Heart right ventricle (tissue), 16 donors: ENCODE results near the gene NFKB1. TPM values are rescaled to one million over a fixed set of nuclear protein-coding genes. Genes with fewer than 3 reads are reported as not detected.

Source experiments
- ATAC-seq, 8 donors: fragments of 200-7000 bp; cut with Tn5 transposase; one replicate each; pipeline ENCODE4 v1.9.1; 2020; ENCODE audit warnings: mild to moderate bottlenecking in 8 of 8, moderate library complexity in 8 of 8, moderate number of reproducible peaks in 1 of 8
- DNase-seq, 2 donors: peaks; one replicate each; pipeline ENCODE4 v3.0.0-alpha.2; 2020
- H3K27ac ChIP-seq, 10 donors: fragments of 200-600 bp; sonication (generic) in 2 of 10; one replicate each; pipeline versions ENCODE4 v1.5.0 to v1.8.0; 2020 to 2022; ENCODE audit warnings: mild to moderate bottlenecking in 3 of 10
- H3K27me3 ChIP-seq, 7 donors: fragments of 200-600 bp; one replicate each; pipeline ENCODE4 v1.8.0; 2021 to 2022; ENCODE audit warnings: mild to moderate bottlenecking in 2 of 7
- H3K36me3 ChIP-seq, 9 donors: fragments of 200-600 bp; sonication (generic) in 1 of 9; one replicate each; pipeline versions ENCODE4 v1.5.0 to v1.8.0; 2020 to 2022; ENCODE audit warnings: mild to moderate bottlenecking in 2 of 9
- H3K4me1 ChIP-seq, 9 donors: fragments of 200-600 bp; sonication (generic) in 1 of 9; one replicate each; pipeline versions ENCODE4 v1.5.0 to v1.8.0; 2020 to 2022; ENCODE audit warnings: mild to moderate bottlenecking in 4 of 9
- H3K4me3 ChIP-seq, 10 donors: fragments of 200-600 bp; sonication (generic) in 2 of 10; one replicate each; pipeline versions ENCODE4 v1.5.0 to v1.8.0; 2020 to 2022; ENCODE audit warnings: mild to moderate bottlenecking in 7 of 10, moderate library complexity in 2 of 10
- H3K9me3 ChIP-seq, 11 donors: fragments of 200-600 bp in 10 of 11; sonication (generic) in 2 of 11; one replicate each; pipeline versions ENCODE4 v1.5.0 to v1.8.0; 2013 to 2022; ENCODE audit warnings: mild to moderate bottlenecking in 2 of 11, control low read depth in 1 of 11, moderate library complexity in 1 of 11
- WGBS, 2 donors: extraction: QIAGEN DNeasy Blood & Tissue Kit; methylation state at CpG; one replicate each; pipeline ENCODE4 v1.1.7; 2013; ENCODE audit warnings: inconsistent platforms in 1 of 2; 5-methylcytosine and 5-hydroxymethylcytosine counted together
- intact Hi-C, 10 donors: fragments of 100-400 bp; cut with DNase I; formaldehyde crosslinking; loops; one replicate each; pipeline versions ENCODE4 v1.11.1 to v1.14.2; 2022
- polyA plus RNA-seq, 2 donors: library from polyadenylated mRNA; stranded (reverse); fragments of 200-250 nt; gene quantifications; one replicate each; pipeline ENCODE4 v1.2.3, GENCODE V29; 2013
- total RNA-seq, 10 donors: library from RNA; stranded (reverse); fragmentation: NEBNext Ultra II Directional in 3 of 10; extraction: Animal tissue kit (Norgen Biotek cat#: 25700) in 3 of 10; gene quantifications; one replicate each; pipeline versions ENCODE4 v1.2.1 to v1.2.4, GENCODE V29; 2021 to 2023
- TF ChIP-seq, protein P1 (sequence below), 9 donors: fragments of 200-600 bp; sonication (generic) in 2 of 9; IDR thresholded peaks; one replicate each; pipeline versions ENCODE4 v1.5.0 to v1.8.0; 2021 to 2022; ENCODE audit warnings: antibody characterized with exemption in 9 of 9, mild to moderate bottlenecking in 5 of 9, moderate library complexity in 1 of 9
- donor health status: Arrhythmogenic right ventricular cardiomyopathy.
- donor health status: ischemic (EF 13 %, LVEDD 7.1; RV severe dilation, severe dysfunction).
- donor health status: healthy with polysubstance abuse.
- donor health status: DM: no; HTN: yes; CAD: no.
- donor health status: DM: no; HTN: no; CAD: no.
- donor health status: ischemic (EF 25% LVEDD 6.9; RV normal size, moderate dysfunction).
- donor health status: ischemic (EF 25% LVEDD 5.7; RV mildly dilated, moderate dysfunction).
- donor health status: healthy.
- donor health status: DM: yes; HTN: yes; CAD: no.
- donor health status: Ischemic cardiomyopathy.
- donor health status: ischemic (EF 35%, LVEDD 5.7; RV mildly dilated, moderate dysfunction).
- donor health status: nonischemic (EF 11% LVEDD 7.7; RV severe dilation, severe dysfunction).
- donor health status: DM: yes; HTN: yes; CAD: no.
- donor health status: PGD.
- donor health status: ischemic (EF 29% LVEDD 5.4; RV normal size, mild dysfunction).
- donor health status: nonischemic (EF 23%, LVEDD 6.1; RV moderate dilation, normal function).

Gene NFKB1
- total and polyA plus RNA-seq, 12 donors, result 4.5 to 30.3 (median 19.9) TPM

DNA sequence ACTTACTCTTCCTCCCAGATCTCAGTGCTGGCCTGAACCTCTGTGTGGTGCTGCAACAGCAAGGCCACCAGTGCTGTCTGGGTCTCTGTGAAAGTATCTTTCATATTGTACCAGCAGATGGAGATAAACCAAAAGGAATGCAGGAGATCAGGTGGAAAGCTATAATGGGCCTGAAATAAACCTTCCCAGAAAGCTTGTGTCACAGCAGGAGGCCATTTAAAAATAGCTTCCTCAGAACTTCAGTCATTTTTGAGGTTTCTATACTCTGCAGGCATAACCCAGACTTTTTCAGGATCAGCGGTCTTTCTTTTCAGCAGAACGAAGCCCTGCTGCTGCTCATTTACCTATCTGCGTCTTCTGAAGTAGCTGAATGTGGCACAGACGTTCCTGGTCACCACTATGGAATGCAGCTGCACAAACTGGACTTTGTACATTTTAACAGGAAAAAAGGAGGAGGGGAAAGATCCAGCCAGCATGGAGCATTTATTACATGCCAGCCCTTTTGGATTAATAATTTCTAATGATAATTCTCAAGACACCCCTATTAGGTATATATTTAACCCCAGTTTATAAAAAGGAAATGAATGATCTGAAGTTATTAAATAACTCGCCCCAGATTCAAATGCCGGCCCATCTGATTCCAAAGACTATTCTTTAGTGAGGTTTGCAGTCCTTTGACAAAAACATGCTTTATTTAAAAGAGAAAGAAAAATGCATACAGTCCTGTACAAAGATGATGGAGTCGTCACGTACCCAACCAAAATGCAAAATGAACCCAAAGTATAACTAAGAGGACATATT lies 119.7 kb downstream of the NFKB1 start:
- DNase-seq, result no peak
- TF ChIP-seq, protein P1, sequence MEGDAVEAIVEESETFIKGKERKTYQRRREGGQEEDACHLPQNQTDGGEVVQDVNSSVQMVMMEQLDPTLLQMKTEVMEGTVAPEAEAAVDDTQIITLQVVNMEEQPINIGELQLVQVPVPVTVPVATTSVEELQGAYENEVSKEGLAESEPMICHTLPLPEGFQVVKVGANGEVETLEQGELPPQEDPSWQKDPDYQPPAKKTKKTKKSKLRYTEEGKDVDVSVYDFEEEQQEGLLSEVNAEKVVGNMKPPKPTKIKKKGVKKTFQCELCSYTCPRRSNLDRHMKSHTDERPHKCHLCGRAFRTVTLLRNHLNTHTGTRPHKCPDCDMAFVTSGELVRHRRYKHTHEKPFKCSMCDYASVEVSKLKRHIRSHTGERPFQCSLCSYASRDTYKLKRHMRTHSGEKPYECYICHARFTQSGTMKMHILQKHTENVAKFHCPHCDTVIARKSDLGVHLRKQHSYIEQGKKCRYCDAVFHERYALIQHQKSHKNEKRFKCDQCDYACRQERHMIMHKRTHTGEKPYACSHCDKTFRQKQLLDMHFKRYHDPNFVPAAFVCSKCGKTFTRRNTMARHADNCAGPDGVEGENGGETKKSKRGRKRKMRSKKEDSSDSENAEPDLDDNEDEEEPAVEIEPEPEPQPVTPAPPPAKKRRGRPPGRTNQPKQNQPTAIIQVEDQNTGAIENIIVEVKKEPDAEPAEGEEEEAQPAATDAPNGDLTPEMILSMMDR (IDR thresholded peaks at IDR 0.05), result peak in 8 of 9 donors; percentile 29 to 71 (median 56)
- H3K27me3 ChIP-seq, result no peaks in the 10 kb centered on the region
- no peaks in the 10 kb centered on the region for H3K9me3 ChIP-seq
- 74 to 75% methylated on average over 8 of the region's 8 CpGs for WGBS, 2 donors
- H3K36me3 ChIP-seq, result peaks cover 0 to 17% (median 6%) of the 10 kb centered on the region in 9 donors
- ATAC-seq, result peak; percentile 74 to 94 (median 90)
- H3K27ac ChIP-seq, result peak overlapping the region in 3 of 10 donors; percentile 9 to 60 (median 13)
- peak overlapping the region in 4 of 10 donors; percentile 23 to 38 (median 27) for H3K4me3 ChIP-seq
- peaks cover 0 to 20% (median 5%) of the 10 kb centered on the region in 9 donors for H3K4me1 ChIP-seq
- intact Hi-C loops, result loop anchor here (1.0 to 10.0 kb wide), 15 partner anchors 174 to 481 kb away; partner anchors contain the start of genes BDH2 (in 6 of the 10), CISD2 (in 1 of the 10) and UBE2D3 (in 1 of the 10)

GRCh38 chr4:102623622-102624021 lies 122.5 kb downstream of the NFKB1 start:
- TF ChIP-seq, protein P1 (IDR thresholded peaks at IDR 0.05), result peak in 1 of 9 donors; percentile 28
- Histone ChIP-seq H3K36me3 (no peaks in the 10 kb centered on the region), H3K9me3 (no peaks in the 10 kb centered on the region), H3K27ac (no peak overlapping the region), H3K4me3 (no peak overlapping the region), H3K27me3 (no peaks in the 10 kb centered on the region), H3K4me1 (peaks cover 0 to 21% (median 4%) of the 10 kb centered on the region in 9 donors)
- intact Hi-C loops, result loop anchor here in 9 of 10 donors (5.0 to 10.0 kb wide), 10 partner anchors 176 to 479 kb away; partner anchors contain the start of genes BDH2 (in 5 of the 9), CISD2 (in 1 of the 9) and UBE2D3 (in 1 of the 9)
- WGBS, 2 donors, result 69% methylated on average over 5 of the region's 5 CpGs
- ATAC-seq (no peak), DNase-seq (no peak)

- no peak for ATAC-seq
- DNase-seq, result no peak
- intact Hi-C loops, result loop anchor here in 9 of 10 donors (5.0 to 10.0 kb wide), 10 partner anchors 177 to 478 kb away; partner anchors contain the start of genes BDH2 (in 5 of the 9), CISD2 (in 1 of the 9) and UBE2D3 (in 1 of the 9)
- Histone ChIP-seq H3K27me3 (no peaks in the 10 kb centered on the region), H3K4me3 (no peak overlapping the region), H3K36me3 (no peaks in the 10 kb centered on the region), H3K4me1 (peaks cover 0 to 21% (median 4%) of the 10 kb centered on the region in 9 donors), H3K27ac (no peak overlapping the region), H3K9me3 (no peaks in the 10 kb centered on the region)
- WGBS, 2 donors, result 93 to 96% methylated on average over 4 of the region's 4 CpGs
- TF ChIP-seq, protein P1 (IDR thresholded peaks at IDR 0.05), result no peak
These were observed 123.3 kb downstream of the NFKB1 start for GRCh38 chr4:102624505-102624904.

DNA sequence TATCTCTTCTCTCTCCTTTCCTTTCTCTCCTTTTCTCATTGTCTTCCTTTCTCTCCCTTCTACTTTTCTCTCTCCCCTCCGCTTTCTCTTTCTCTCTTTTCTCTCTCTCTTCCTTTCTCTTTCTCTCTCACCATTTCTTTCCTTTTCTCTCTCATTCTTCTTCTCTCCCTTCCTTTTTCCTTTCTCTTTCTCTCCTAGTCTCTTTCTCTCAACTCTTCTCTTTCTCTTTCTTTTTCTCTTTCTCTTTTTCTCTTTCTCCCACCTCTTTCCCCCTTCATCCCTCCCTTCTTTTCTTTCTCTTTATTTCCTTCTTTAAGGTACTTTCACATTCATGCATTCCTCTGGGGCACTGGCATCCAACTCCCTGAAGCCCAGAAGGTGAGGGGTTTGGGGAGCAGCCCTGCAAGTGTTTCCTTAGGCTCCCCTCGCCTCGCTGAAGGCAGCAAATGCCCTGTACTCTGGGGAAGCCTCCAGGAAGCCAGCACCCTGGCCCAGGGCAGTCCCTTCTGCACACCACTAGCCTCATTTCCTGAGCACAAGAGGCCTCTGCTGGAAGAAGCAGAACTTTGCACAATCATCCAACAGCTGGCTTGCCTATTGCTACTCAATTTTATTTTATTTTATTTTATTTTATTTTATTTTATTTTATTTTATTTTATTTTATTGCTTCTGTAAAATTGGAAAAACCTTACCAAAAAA lies 124.2 kb downstream of the NFKB1 start:
- intact Hi-C loops, result loop anchor here in 7 of 10 donors (1.0 to 10.0 kb wide), 4 partner anchors 175 to 469 kb away; partner anchors contain the start of gene BDH2 (in 3 of the 7)
- Histone ChIP-seq H3K9me3 (no peaks in the 10 kb centered on the region), H3K4me1 (peaks cover 0 to 19% (median 4%) of the 10 kb centered on the region in 9 donors), H3K36me3 (peaks cover 0 to 5% (median 0%) of the 10 kb centered on the region in 9 donors), H3K4me3 (no peak overlapping the region), H3K27me3 (no peaks in the 10 kb centered on the region), H3K27ac (peak overlapping the region in 1 of 10 donors; percentile 56)
- 52 to 65% methylated on average over 3 of the region's 3 CpGs for WGBS, 2 donors
- TF ChIP-seq, protein P1 (IDR thresholded peaks at IDR 0.05), result peak in 8 of 9 donors; percentile 11 to 58 (median 46)
- ATAC-seq, result peak in 7 of 8 donors; percentile 36 to 89 (median 69)
- no peak for DNase-seq
